GM18873 (cell line): Measurements from ENCODE around the gene HBD.
"Not testable (repeated sequence)": the region's sequence is repeated elsewhere in the genome, so short reads cannot be mapped to it uniquely, and the experiment has no call there.

ENCODE experiments used
- ATAC-seq: cut with Tn5 transposase; IDR thresholded peaks from one replicate; pipeline ENCODE4 v1.9.1; 2021; ENCODE audit warnings: mild to moderate bottlenecking, moderate library complexity, moderate number of reproducible peaks; ENCODE audit not compliant: unreplicated experiment, low FRiP score

HBD gene

GRCh38 chr11:5254023-5254422 lies 19.7 kb upstream of the HBD start:
- not testable (repeated sequence) for ATAC-seq

GRCh38 chr11:5253440-5253839 lies 19.2 kb upstream of the HBD start:
- not testable (repeated sequence) for ATAC-seq

GRCh38 chr11:5252919-5253265 lies 18.6 kb upstream of the HBD start:
- no peak for ATAC-seq

- no peak for ATAC-seq
Measured at GRCh38 chr11:5252192-5252918, 18.1 kb upstream of the HBD start.

- no peak for ATAC-seq
Measured at GRCh38 chr11:5251746-5252145, 17.5 kb upstream of the HBD start.

GRCh38 chr11:5250543-5251204 lies 16.4 kb upstream of the HBD start:
- no peak for ATAC-seq

GRCh38 chr11:5249807-5250396 lies 15.6 kb upstream of the HBD start, which contains the start of gene HBG1:
Gene HBG1, minus strand, starts transcription at chr11:5249857. Its CDS starts 53 bp downstream, at chr11:5249804.
- ATAC-seq = not testable (repeated sequence)

- not testable (repeated sequence) for ATAC-seq
Measured at GRCh38 chr11:5248498-5248897, 14.2 kb upstream of the HBD start.

GRCh38 chr11:5247472-5248192 lies 13.3 kb upstream of the HBD start:
- ATAC-seq = no peak

GRCh38 chr11:5246772-5247471 lies 12.6 kb upstream of the HBD start:
- ATAC-seq = no peak

- ATAC-seq = no peak
Measured at GRCh38 chr11:5245155-5245554, 10.9 kb upstream of the HBD start.

- ATAC-seq = no peak
Measured at GRCh38 chr11:5243816-5244180, 9.5 kb upstream of the HBD start.

- ATAC-seq = no peak
Measured at GRCh38 chr11:5242933-5243815, 8.9 kb upstream of the HBD start.

GRCh38 chr11:5242208-5242607 lies 7.9 kb upstream of the HBD start:
- ATAC-seq = no peak

- no peak for ATAC-seq
Measured at GRCh38 chr11:5241458-5241857, 7.2 kb upstream of the HBD start.

- ATAC-seq = no peak
Measured at GRCh38 chr11:5240458-5240857, 6.2 kb upstream of the HBD start.

GRCh38 chr11:5240056-5240455 lies 5.8 kb upstream of the HBD start:
- no peak for ATAC-seq

- no peak for ATAC-seq
Measured at GRCh38 chr11:5239046-5239445, 4.8 kb upstream of the HBD start.

- ATAC-seq = no peak
Measured at GRCh38 chr11:5238486-5238885, 4.2 kb upstream of the HBD start.

- no peak for ATAC-seq
Measured at GRCh38 chr11:5237420-5237819, 3.1 kb upstream of the HBD start.
